Right hindlimb (tissue), 1 donor: ENCODE measurements around the gene CCDC149.

Source experiments
- DNase-seq: peaks from one replicate; pipeline ENCODE4 v3.0.0-alpha.2; 2018

The CCDC149 gene

DNA sequence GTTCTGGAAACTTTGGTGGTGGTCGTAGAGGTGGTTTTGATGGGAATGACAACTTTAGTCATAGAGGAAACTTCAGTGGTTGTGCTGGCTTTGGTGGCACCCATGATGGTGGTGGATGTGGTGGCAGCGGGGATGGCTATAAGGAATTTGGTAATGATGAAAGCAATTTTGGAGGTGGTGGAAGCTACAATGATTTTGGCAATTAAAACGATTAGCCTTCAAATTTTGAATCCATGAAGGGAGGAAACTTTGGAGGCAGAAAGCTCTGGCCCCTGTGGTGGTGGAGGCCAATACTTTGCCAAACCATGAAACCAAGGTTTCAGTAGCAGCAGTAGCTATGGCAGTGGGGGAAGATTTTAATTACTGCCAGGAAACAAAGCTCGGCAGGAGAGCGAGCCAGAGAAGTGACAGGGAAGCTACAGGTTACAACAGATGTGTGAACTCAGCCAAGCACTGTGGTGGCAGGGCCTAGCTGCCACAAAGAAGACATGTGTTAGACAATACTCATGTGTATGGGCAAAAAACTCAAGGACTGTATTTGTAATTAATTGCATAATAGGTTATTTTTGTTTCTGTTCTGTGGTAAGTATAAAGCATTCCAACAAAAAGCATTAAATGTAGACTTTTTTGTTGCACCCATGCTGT, 140.7 kb downstream of the CCDC149 start:
- DNase-seq, result no peak

DNA sequence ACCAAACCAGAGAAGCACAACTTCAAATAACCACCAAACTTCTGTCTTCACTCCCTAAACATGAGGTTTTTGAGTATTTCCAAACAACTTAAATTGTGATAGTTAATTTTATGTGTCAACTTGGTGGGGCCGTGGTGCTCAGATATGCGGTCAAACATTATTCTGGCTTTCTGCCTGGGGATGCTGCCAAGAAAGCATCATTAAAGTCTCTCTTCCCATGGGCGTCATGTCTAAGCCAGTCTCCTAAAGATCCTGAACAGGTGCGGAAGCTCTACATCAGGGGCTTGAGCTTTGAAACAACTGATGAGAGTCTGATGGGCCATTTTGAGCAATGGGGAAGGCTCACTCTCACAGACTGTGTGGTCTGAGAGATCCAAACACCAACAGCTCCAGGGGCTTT, 141.6 kb downstream of the CCDC149 start:
- DNase-seq, result no peak

DNA sequence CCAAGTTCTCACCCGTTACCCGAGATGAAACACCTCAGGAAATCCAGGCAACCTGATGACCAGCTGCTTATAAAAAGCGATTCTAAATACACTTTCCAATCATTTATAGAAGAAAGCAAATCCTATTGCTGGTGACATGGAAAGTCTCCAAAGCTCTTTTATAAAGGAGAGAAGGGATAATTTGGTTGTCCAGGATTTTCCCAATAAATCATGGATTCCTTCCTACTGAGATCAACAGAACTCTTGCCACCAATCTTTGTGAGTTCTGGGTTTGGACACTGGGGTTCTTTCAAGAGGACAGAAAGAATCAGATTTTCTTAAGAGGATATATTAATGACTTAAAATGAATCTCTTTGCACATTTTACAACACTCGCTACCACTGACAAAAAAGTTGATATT, 142.2 kb downstream of the CCDC149 start:
- no peak for DNase-seq

DNA sequence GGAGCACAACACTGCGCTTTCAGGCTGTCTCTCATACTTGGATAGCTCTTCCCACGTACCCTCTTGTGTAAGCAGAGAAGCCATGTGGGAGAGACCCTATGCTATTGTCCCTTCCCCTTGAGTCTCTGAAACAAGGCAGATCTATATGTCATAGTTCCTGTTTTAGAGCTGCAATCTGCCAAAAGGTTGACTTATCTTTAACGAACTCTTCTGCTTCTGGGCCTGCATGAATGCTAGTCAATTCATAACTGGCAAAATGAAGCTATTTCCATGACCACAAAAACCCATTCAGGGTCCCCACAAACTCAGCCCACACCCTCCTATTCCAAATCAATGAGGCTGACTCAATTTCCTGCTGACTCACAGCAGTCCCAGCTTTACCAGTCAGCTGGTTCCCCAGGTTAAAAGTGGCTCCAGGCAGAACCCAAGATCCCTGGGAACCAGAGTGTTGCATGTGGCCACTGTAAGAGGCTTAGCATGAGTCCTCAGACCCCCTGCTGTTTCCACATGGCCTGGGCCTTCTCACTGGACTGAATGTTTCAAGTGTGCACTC, 142.7 kb downstream of the CCDC149 start:
- DNase-seq, result no peak

DNA sequence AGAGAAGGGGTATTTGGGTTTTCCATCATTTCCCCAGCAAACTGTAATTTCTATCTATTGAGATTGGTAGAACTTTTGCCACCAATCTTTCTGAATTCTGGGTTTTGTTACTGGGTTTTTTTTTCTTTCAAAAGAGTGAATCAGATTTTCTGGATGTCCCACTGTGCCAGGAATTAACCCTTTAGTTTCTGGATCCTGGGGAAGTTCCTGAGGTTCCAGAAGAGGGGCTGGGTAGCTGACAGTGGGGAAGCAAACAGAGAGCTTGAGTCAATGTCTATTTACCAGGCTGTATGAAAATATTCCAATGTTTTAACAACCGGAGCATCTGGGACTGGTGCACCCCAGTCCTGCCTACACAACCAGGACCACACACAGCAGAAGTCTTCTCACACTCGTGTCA, 143.3 kb downstream of the CCDC149 start:
- DNase-seq, result no peak

DNA sequence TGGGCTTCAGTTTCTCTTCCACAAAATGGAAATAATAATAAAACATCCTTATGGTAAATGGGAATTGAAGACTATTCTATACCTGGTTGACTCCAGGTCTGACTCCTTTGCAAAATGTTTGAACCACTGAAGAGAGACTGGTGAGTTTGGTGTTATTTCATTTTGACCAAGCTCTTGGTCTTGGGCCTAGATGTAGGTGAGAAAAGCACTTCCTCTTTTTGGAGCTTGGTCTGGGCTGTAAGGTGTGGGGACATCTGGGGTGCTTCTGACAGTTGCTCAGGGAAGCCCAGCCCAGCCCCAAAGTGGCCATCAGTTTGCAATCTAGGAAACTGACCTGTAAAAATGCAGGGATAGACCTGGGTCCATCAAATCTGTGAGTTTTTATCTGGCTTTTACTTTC, 144.2 kb downstream of the CCDC149 start:
- DNase-seq, result no peak

DNA sequence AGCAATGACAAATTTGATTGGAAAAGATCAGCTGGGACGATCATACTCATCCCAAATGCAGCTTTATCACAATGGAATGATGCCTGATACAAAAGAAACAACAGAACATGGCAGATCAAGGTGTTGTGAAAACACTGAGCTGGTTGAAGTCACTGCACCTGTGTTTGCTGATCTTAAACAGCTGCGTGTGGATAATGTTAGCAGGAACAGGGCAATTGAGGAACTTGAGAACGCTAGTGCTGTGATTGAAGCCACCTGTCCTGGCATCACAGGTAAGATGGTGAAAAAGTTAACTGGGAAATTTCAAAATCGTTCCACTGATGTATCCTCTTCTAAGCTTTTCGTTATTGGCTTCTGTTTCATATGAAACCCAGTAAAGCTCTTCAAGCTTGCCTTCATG, 144.8 kb downstream of the CCDC149 start:
- DNase-seq, result no peak

DNA sequence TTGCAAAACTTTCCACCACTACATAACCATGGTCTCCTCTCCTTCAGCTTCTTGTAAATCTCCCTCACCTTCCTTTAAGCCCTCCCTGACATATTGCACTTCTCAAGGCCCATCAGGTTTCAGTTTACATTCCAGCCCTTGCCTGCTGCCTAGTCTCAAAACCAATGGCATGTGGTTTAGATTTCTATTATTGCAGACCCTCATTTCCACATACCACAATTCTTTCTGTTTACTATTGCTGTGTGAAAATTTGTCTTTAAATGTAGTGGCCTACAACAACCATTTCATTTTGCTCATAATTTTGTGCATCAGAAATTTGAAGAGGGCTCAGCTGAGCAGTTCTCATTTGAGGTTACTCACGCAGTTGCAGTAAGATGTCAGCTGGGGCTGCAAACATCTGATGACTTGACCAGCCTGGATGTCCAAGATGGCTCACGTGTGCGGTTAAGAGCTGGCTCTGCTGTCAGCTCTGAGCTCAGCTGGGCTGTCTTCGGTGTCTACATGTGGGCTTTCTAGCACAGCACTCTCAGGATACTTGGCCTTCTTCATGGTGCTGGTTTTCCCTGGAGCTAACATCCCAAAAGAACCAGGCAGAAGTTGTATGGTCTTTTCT, 147.4 kb downstream of the CCDC149 start:
- no peak for DNase-seq

DNA sequence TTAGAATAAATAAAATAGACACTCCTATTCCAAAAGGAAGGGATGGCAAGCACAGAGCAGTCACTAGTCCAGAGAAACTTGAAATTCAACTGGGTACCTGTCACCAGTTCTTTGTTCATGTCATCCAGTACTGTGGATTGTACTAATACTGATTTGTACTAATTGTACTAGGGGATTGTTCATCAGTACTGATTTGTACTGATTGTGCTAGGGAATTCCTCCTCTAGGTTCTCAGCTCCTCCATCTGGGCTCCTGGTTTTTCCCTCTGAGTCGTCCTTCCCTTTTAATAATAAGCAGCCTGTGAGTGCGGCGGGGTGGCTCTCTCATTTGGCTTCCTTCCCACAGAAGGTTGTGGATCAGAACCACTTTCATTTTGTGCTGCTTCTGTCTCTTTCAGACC, 148.5 kb downstream of the CCDC149 start:
- no peak for DNase-seq

DNA sequence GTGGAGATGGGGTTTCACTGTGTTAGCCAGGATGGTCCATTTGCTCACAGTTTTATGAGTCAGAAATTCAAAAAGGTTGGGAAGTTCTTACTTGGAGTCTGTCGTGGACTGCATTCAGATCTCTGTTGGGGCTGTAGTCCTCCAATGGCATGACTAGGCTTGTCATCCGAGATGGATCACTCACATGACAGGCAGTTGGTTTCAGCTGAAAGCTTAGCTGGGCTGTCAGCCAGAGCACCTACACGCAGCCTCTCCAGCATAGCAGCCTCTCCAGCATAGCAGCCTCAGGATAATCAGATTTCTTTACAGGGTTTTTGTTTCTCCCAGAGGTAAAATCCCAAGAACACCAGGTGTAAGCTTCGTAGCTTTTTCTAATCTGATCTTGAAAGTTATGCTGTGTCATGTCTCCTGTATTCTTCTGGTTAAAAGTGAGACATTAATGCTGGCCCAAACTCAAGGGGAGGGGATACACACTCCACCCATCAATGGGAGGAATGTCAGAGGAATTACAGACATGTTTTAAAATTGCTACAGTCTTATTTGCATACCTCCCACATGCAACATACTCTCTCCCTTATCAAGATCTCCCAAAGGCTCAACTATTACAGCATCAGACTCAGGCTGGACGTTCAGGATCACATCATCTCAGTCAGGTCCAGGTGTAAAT, 149.1 kb downstream of the CCDC149 start:
- no peak for DNase-seq
